Ovary (tissue), 3 donors: ENCODE results near the gene RIN3.

Source experiments
- CTCF ChIP-seq, 3 donors: fragments of 450-650 bp in 2 of 3; fragments of 200-600 bp in 1 of 3; IDR thresholded peaks; one replicate each; pipeline versions ENCODE4 v1.5.1 to v1.8.0; 2016 to 2022; ENCODE audit warnings: antibody characterized with exemption in 3 of 3, mild to moderate bottlenecking in 1 of 3
- EP300 ChIP-seq: sonication (generic); formaldehyde crosslinking; IDR thresholded peaks from one replicate; pipeline ENCODE4 v1.6.1; 2017; ENCODE audit warnings: antibody characterized with exemption
- POLR2A ChIP-seq: fragments of 450-650 bp; IDR thresholded peaks from one replicate; pipeline ENCODE4 v1.6.1; 2017; ENCODE audit warnings: antibody characterized with exemption, mild to moderate bottlenecking, moderate library complexity
- donor health status: DM: no; HTN: no; CAD: no.

- TF ChIP-seq CTCF (IDR thresholded peaks at IDR 0.05) (no peak), POLR2A (no peak), EP300 (no peak)
Observed at GRCh38 chr14:92492258-92492657, 21.3 kb upstream of the RIN3 start.
